H1 (cell line): Measurements from ENCODE around the gene DLK1. TPM values are rescaled to one million over a fixed set of nuclear protein-coding genes. Genes with fewer than 3 reads are reported as not detected.

Experiments
- GTF2F1 ChIP-seq: IDR thresholded peaks from 2 replicates; pipeline ENCODE4 v1.6.1; 2012; ENCODE audit warnings: low read depth, low read length, improper control_type of control experiment, borderline replicate concordance
- SIN3A ChIP-seq, 2 experiments: IDR thresholded peaks in 1 of 2; conservative IDR thresholded peaks in 1 of 2; 2 replicates each; pipeline ENCODE4 v1.6.1; 2011 to 2012; ENCODE audit warnings: low read length in 2 of 2, improper control_type of control experiment in 1 of 2, low read depth in 1 of 2, mild to moderate bottlenecking in 1 of 2
- polyA plus RNA-seq, 7 experiments: library from polyadenylated mRNA; depleted of rRNA in 3 of 7; stranded (reverse) in 5 of 7; unstranded in 2 of 7; fragments of >200 nt in 5 of 7; fragments of 200-250 nt in 2 of 7; gene quantifications; 1 replicate in 5 of 7; 2 replicates in 1 of 7; 4 replicates in 1 of 7; pipeline versions ENCODE4 v1.2.1 to v1.2.3, GENCODE V29; 2011 to 2013; ENCODE audit warnings: missing spikeins in 2 of 7, mixed read lengths in 2 of 7
- total RNA-seq: library from RNA; stranded (reverse); fragmentation: NEBNext Ultra II Directional; extraction: Animal tissue kit (Norgen Biotek cat#: 25700); gene quantifications from 2 replicates; pipeline ENCODE4 v1.2.1, GENCODE V29; 2021

Gene DLK1
- total and polyA plus RNA-seq, 2 of the 8 experiments (the other 6 are each of a cell fraction or from before 2014, with no cell fraction given), result 1.3 to 2.4 TPM

DNA sequence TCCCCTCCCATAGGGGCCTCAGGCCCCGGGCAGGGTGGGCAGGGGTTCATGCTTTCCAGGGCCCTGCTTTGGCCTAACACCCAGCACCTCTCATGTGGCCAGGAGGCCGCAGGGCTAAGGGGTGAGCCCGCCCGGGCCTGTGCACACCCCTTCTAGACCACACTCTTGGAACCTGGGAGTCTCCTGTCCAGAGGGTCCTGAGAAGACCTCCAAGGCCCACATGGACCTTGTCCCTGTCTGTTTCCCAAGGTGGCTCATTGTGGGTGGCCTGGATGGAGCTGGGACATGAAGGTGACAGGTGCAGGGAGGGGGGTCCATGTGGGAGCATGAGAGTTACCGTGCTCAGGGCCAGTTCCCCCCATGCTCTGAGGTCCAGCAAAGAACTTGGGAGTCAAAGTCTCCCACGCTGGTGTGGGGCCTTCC is 11.6 kb downstream of the DLK1 start (continued):
- TF ChIP-seq SIN3A (conservative IDR thresholded peaks at IDR 0.05 in 1 of 2, IDR thresholded peaks at IDR 0.05 in 1 of 2; ENCODE audit: low read depth in 1 of 2, low read length in 2 of 2), result no peak
- no peak for TF ChIP-seq GTF2F1
